Suprapubic skin (tissue), 3 donors: ENCODE measurements around the gene ANAPC15.

ENCODE experiments used
- CTCF ChIP-seq, 2 donors: fragments of 200-600 bp in 1 of 2; fragments of 450-650 bp in 1 of 2; sonication (generic) in 1 of 2; IDR thresholded peaks; one replicate each; pipeline ENCODE4 v1.5.1; 2016 to 2019; ENCODE audit warnings: antibody characterized with exemption in 2 of 2, mild to moderate bottlenecking in 1 of 2, moderate library complexity in 1 of 2
- POLR2A ChIP-seq, 2 donors: fragments of 450-650 bp; IDR thresholded peaks; one replicate each; pipeline ENCODE4 v1.6.1; 2017; ENCODE audit warnings: antibody characterized with exemption in 2 of 2, mild to moderate bottlenecking in 2 of 2, moderate library complexity in 2 of 2

GRCh38 chr11:72119198-72119597 lies 6.7 kb upstream of the ANAPC15 start:
- TF ChIP-seq POLR2A (IDR thresholded peaks at IDR 0.05) (no peak), CTCF (IDR thresholded peaks at IDR 0.05) (no peak)
